Endothelial cell of umbilical vein (primary cell): ENCODE measurements around the gene KCMF1. TPM values are rescaled to one million over a fixed set of nuclear protein-coding genes. Genes with fewer than 3 reads are reported as not detected.

ENCODE experiments used
- BruUV-seq: library from RNA; stranded (reverse); fragments of 400-500 nt; replicated peaks from 2 replicates; lab custom pipeline; 2021; lab: Mats Ljungman, UMichigan
- CTCF ChIA-PET: fragments of 300-600, 350-600 bp; sonication (Branson Sonifier 250); formaldehyde crosslinking; loops from one replicate; lab custom pipeline; 2021; ENCODE audit warnings: antibody characterized with exemption, inconsistent platforms; lab: Charles Lee
- POLR2A ChIA-PET: fragments of 300-600, 350-600 bp; sonication (Branson Sonifier 250); formaldehyde crosslinking; loops from one replicate; lab custom pipeline; 2021; ENCODE audit warnings: antibody characterized with exemption, inconsistent platforms; lab: Charles Lee
- DNase-seq: peaks from one replicate; pipeline ENCODE4 v3.0.0-alpha.2; 2011; ENCODE audit warnings: low read depth, low spot score
- FAIRE-seq: peaks from 2 replicates; lab custom pipeline; 2011; peaks lifted over from hg19 to GRCh38; lab: Jason Lieb, UNC
- H2AFZ ChIP-seq: 2 replicates; pipeline ENCODE4 v1.6.0; 2012; ENCODE audit warnings: low read depth, low read length, control low read depth, inconsistent platforms
- H3K27ac ChIP-seq: 2 replicates; pipeline ENCODE4 v1.5.1; 2011; ENCODE audit warnings: low read depth, mild to moderate bottlenecking, control low read depth, low read length, moderate library complexity; ENCODE audit not compliant: insufficient read depth
- H3K27me3 ChIP-seq, 2 experiments: 2 replicates each; pipeline versions ENCODE4 v1.6.0 to v1.6.1; 2011; ENCODE audit warnings: low read length in 2 of 2, mixed read lengths in 1 of 2; ENCODE audit not compliant: control insufficient read depth in 2 of 2, insufficient read depth in 2 of 2
- H3K36me3 ChIP-seq, 2 experiments: 2 replicates in 1 of 2; 3 replicates in 1 of 2; pipeline ENCODE4 v1.5.1; 2011; ENCODE audit warnings: low read length in 2 of 2, mild to moderate bottlenecking in 1 of 2, moderate library complexity in 1 of 2; ENCODE audit not compliant: control insufficient read depth in 2 of 2, insufficient read depth in 2 of 2; ENCODE audit errors: extremely low read depth in 1 of 2
- H3K4me1 ChIP-seq: 3 replicates; pipeline ENCODE4 v1.5.1; 2011; ENCODE audit warnings: mild to moderate bottlenecking, low read length; ENCODE audit not compliant: control insufficient read depth, insufficient read depth; ENCODE audit errors: extremely low read depth
- H3K4me2 ChIP-seq: 2 replicates; pipeline ENCODE4 v1.6.1; 2011; ENCODE audit warnings: low read length, control low read depth, mixed read lengths; ENCODE audit not compliant: insufficient read depth
- H3K4me3 ChIP-seq, 3 experiments: fragments of 200-600 bp in 1 of 3; sonication (generic), shearing (Covaris generic) in 1 of 3; replicated peaks in 1 of 3; 2 replicates each; pipeline ENCODE4 v1.5.1; 2011 to 2016; ENCODE audit warnings: control low read depth in 3 of 3, low read length in 3 of 3, mild to moderate bottlenecking in 2 of 3, inconsistent platforms in 1 of 3, low read depth in 1 of 3, moderate library complexity in 1 of 3; ENCODE audit not compliant: insufficient read depth in 1 of 3
- H3K79me2 ChIP-seq: 2 replicates; pipeline ENCODE4 v1.6.0; 2012; ENCODE audit warnings: low read length, inconsistent platforms; ENCODE audit not compliant: control insufficient read depth, insufficient read depth
- H3K9ac ChIP-seq: replicated peaks from 2 replicates; pipeline ENCODE3; 2011; ENCODE audit warnings: low read length, control low read depth; ENCODE audit not compliant: insufficient read depth; ENCODE audit errors: extremely low read depth
- H3K9me1 ChIP-seq: replicated peaks from 3 replicates; pipeline ENCODE4 v1.6.0; 2011; ENCODE audit warnings: mild to moderate bottlenecking, low read length; ENCODE audit not compliant: control insufficient read depth, insufficient read depth; ENCODE audit errors: extremely low read depth
- H3K9me3 ChIP-seq: replicated peaks from 2 replicates; pipeline ENCODE4 v1.5.1; 2012; ENCODE audit warnings: low read length, inconsistent platforms; ENCODE audit not compliant: control insufficient read depth, insufficient read depth
- H4K20me1 ChIP-seq: replicated peaks from 2 replicates; pipeline ENCODE3; 2011; ENCODE audit warnings: mild to moderate bottlenecking, low read length; ENCODE audit not compliant: control insufficient read depth, insufficient read depth; ENCODE audit errors: extremely low read depth
- EZH2 ChIP-seq: IDR thresholded peaks from 2 replicates; pipeline ENCODE4 v1.6.1; 2012; ENCODE audit warnings: borderline replicate concordance, low read depth, mild to moderate bottlenecking, moderate library complexity, low read length, inconsistent platforms; ENCODE audit not compliant: severe bottlenecking
- FOS ChIP-seq: IDR thresholded peaks from 2 replicates; pipeline ENCODE4 v1.6.1; 2011; ENCODE audit warnings: mild to moderate bottlenecking, low read length, moderate library complexity, borderline replicate concordance; ENCODE audit not compliant: insufficient read depth
- GATA2 ChIP-seq: IDR thresholded peaks from 2 replicates; pipeline ENCODE4 v1.7.0; 2011; ENCODE audit warnings: low read depth, mild to moderate bottlenecking, moderate library complexity, mixed read lengths, low read length; ENCODE audit not compliant: insufficient read length, insufficient read depth
- JUN ChIP-seq: IDR thresholded peaks from 2 replicates; pipeline ENCODE4 v1.6.1; 2011; ENCODE audit warnings: borderline replicate concordance, low read depth; ENCODE audit not compliant: insufficient read length, insufficient read depth
- MYC ChIP-seq: IDR thresholded peaks from one replicate; pipeline ENCODE4 v1.6.1; 2011; ENCODE audit warnings: mild to moderate bottlenecking, low read depth, low read length
- POLR2A ChIP-seq: IDR thresholded peaks from 2 replicates; pipeline ENCODE4 v1.6.1; 2012; ENCODE audit warnings: low read depth, mild to moderate bottlenecking, control low read depth, low read length
- POLR2AphosphoS5 ChIP-seq: IDR thresholded peaks from 2 replicates; pipeline ENCODE4 v1.6.1; 2012; ENCODE audit warnings: low read depth, mild to moderate bottlenecking, control low read depth, low read length, moderate library complexity; ENCODE audit not compliant: insufficient read depth
- dilution Hi-C: fragments of 300-500 bp; cut with MboI; formaldehyde crosslinking; loops from one replicate; pipeline ENCODE4 v1.15.0; 2019; ENCODE audit warnings: low sequenced_read_pairs; ENCODE audit not compliant: extremely low pct_ligation_motif_present
- intact Hi-C: fragments of 100-400 bp; cut with micrococcal nuclease; formaldehyde crosslinking; loops from one replicate; pipeline ENCODE4 v1.10.0; 2022
- polyA plus RNA-seq, 4 experiments: library from polyadenylated mRNA; depleted of rRNA in 3 of 4; stranded (reverse) in 3 of 4; unstranded in 1 of 4; fragments of >200 nt; gene quantifications; 2 replicates each; pipeline versions ENCODE4 v1.2.1 to v1.2.3, GENCODE V29; 2011 to 2012; ENCODE audit warnings: missing spikeins in 1 of 4
- total RNA-seq: library from RNA; stranded (reverse); gene quantifications from 2 replicates; pipeline ENCODE4 v1.2.3, GENCODE V29; 2021
- TF ChIP-seq, protein P1 (sequence below): IDR thresholded peaks from 2 replicates; pipeline ENCODE4 v1.6.1; 2011; ENCODE audit not compliant: insufficient read depth, insufficient read length
- TF ChIP-seq, protein P2 (sequence below), 2 donors: IDR thresholded peaks; 1 replicate in 1 of 2; 2 replicates in 1 of 2; pipeline ENCODE4 v1.5.1; 2011; ENCODE audit warnings: low read length in 2 of 2, mild to moderate bottlenecking in 2 of 2, moderate library complexity in 2 of 2, control low read depth in 1 of 2, inconsistent platforms in 1 of 2, low read depth in 1 of 2; ENCODE audit not compliant: insufficient read depth in 1 of 2; ENCODE audit errors: extremely low read depth in 1 of 2

Gene KCMF1
- total and polyA plus RNA-seq, 2 donors (not counting 3 experiments of a cell fraction or from before 2014, with no cell fraction given), result 49.3 to 78.4 TPM

DNA sequence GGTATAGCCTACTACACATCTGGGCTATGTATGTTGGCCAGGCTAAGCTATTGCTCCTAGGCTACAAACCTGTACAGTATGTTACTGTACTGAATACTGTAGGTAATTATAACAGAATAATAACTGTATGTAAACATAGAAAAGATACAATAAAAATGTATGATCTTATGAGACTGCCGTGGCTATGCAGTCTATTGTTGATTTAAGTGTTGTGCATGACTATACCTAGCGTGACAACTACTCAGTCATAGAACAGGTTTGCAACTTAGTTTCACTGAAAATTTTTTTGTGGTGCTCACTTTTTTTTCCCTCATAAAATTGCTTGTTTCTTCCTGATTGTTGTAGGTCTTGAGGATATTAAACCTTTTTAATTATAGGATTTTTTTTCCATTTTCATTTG, 25.9 kb downstream of the KCMF1 start:
- H3K79me2 ChIP-seq, result peaks cover 96% of the 10 kb centered on the region
- DNase-seq (no peak), FAIRE-seq (no peak)
- ChIA-PET CTCF (interaction anchor here (0.8 to 1.1 kb wide), 2 partner anchors 18 to 21 kb away, joined by 3 read pairs; no protein-coding TSS in a partner anchor), POLR2A (no interaction called here)
- dilution Hi-C loops (no loop called here), intact Hi-C loops (no loop called here)
- H3K27me3 ChIP-seq, result no peaks in the 10 kb centered on the region
- no peaks in the 10 kb centered on the region for H3K9me3 ChIP-seq
- no peaks in the 10 kb centered on the region for H3K9me1 ChIP-seq
- peaks cover 6% of the 10 kb centered on the region for H4K20me1 ChIP-seq
- TF ChIP-seq, protein P1, sequence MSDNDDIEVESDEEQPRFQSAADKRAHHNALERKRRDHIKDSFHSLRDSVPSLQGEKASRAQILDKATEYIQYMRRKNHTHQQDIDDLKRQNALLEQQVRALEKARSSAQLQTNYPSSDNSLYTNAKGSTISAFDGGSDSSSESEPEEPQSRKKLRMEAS, result no peak
- no peak for TF ChIP-seq JUN
- no peak for TF ChIP-seq GATA2
- TF ChIP-seq, protein P2, sequence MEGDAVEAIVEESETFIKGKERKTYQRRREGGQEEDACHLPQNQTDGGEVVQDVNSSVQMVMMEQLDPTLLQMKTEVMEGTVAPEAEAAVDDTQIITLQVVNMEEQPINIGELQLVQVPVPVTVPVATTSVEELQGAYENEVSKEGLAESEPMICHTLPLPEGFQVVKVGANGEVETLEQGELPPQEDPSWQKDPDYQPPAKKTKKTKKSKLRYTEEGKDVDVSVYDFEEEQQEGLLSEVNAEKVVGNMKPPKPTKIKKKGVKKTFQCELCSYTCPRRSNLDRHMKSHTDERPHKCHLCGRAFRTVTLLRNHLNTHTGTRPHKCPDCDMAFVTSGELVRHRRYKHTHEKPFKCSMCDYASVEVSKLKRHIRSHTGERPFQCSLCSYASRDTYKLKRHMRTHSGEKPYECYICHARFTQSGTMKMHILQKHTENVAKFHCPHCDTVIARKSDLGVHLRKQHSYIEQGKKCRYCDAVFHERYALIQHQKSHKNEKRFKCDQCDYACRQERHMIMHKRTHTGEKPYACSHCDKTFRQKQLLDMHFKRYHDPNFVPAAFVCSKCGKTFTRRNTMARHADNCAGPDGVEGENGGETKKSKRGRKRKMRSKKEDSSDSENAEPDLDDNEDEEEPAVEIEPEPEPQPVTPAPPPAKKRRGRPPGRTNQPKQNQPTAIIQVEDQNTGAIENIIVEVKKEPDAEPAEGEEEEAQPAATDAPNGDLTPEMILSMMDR (IDR thresholded peaks at IDR 0.05; ENCODE audit: extremely low read depth in 1 of 2, insufficient read depth in 1 of 2, low read depth in 1 of 2, low read length in 2 of 2), result no peak
- no peak for TF ChIP-seq POLR2AphosphoS5
- TF ChIP-seq EZH2, result no peak
- TF ChIP-seq MYC, result no peak
- no peak for TF ChIP-seq POLR2A
- TF ChIP-seq FOS, result no peak
- no peaks in the 10 kb centered on the region for H3K36me3 ChIP-seq
- H3K4me1 ChIP-seq, result no peaks in the 10 kb centered on the region
- no peak overlapping the region for H3K4me3 ChIP-seq
- no peak overlapping the region for H3K9ac ChIP-seq
- no peak overlapping the region for H3K27ac ChIP-seq
- H3K4me2 ChIP-seq, result no peak overlapping the region
- H2AFZ ChIP-seq, result no peak overlapping the region
- no TSS peak for BruUV-seq
